Neural cell (in vitro differentiated cells): Measurements from ENCODE around the gene PCYT1A.

Experiments used
- EP300 ChIP-seq: fragments of 450-650 bp; conservative IDR thresholded peaks from 2 replicates; pipeline ENCODE4 v1.6.1; 2014; ENCODE audit warnings: antibody characterized with exemption, mild to moderate bottlenecking, moderate library complexity; ENCODE audit not compliant: poor library complexity, severe bottlenecking
- EZH2 ChIP-seq: fragments of 200-600, 300-800 bp; shearing (Covaris generic), sonication (generic); IDR thresholded peaks from 2 replicates; pipeline ENCODE4 v1.6.1; 2014; ENCODE audit warnings: antibody characterized with exemption, low read length, borderline replicate concordance, mild to moderate bottlenecking; ENCODE audit not compliant: insufficient read depth, poor library complexity, severe bottlenecking
- MXI1 ChIP-seq: fragments of 450-650 bp; conservative IDR thresholded peaks from 2 replicates; pipeline ENCODE4 v1.6.1; 2014; ENCODE audit warnings: antibody characterized with exemption, mild to moderate bottlenecking; ENCODE audit not compliant: poor library complexity, severe bottlenecking
- POLR2AphosphoS5 ChIP-seq: IDR thresholded peaks from 2 replicates; pipeline ENCODE4 v1.6.1; 2012
- SMC3 ChIP-seq: fragments of 450-650 bp; conservative IDR thresholded peaks from 2 replicates; pipeline ENCODE4 v1.6.1; 2014; ENCODE audit warnings: antibody characterized with exemption, mild to moderate bottlenecking, moderate library complexity; ENCODE audit not compliant: poor library complexity
- TAF1 ChIP-seq: IDR thresholded peaks from 2 replicates; pipeline ENCODE4 v1.6.1; 2012; ENCODE audit warnings: low read depth
- TF ChIP-seq, protein P1 (sequence below): fragments of 450-650 bp; IDR thresholded peaks from 2 replicates; pipeline ENCODE4 v1.5.1; 2014; ENCODE audit warnings: antibody characterized with exemption, mild to moderate bottlenecking, moderate library complexity; ENCODE audit not compliant: poor library complexity, severe bottlenecking
- TF ChIP-seq, protein P2 (sequence below): IDR thresholded peaks from 2 replicates; pipeline ENCODE4 v1.6.1; 2012; ENCODE audit warnings: borderline replicate concordance

DNA sequence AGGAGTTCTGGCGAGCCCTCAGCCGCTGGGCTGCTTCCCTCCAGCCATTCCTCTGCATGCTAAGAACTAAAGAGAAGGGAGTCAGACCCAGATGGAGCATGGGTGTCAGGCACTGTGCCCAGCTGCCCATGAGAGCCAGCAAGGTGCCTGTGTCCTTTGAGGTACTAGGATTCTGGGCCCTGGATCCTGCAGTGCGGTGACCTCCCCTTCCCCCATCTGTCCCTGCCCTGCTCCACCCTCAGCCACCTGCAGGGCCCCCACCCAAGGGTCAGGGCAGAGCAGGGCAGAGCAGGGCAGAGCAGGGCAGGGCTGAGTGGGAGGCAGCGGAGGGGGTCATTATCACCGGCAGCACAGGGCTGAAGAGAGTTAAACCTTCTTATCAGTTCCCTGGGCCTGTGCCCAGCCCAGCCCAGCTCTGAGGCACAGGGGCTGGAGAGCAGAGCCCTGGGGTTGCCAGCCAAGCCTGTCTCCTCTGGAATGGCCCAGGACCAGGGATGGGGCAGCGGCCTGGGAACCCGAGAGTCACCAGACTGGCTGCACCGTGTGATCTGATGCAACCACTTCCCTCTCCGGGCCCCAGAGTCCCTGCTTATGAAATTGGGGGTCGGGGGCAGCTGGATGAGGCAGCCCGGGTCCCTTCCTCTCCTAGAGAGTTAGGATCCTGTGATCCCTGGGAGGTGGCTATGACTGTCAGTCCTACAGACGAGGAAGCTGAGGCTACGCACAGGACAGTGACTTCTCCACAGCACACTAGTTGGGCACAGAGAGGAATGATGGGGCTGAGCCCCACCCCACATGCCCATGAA is 93.6 kb downstream of the PCYT1A start:
- TF ChIP-seq, protein P1, sequence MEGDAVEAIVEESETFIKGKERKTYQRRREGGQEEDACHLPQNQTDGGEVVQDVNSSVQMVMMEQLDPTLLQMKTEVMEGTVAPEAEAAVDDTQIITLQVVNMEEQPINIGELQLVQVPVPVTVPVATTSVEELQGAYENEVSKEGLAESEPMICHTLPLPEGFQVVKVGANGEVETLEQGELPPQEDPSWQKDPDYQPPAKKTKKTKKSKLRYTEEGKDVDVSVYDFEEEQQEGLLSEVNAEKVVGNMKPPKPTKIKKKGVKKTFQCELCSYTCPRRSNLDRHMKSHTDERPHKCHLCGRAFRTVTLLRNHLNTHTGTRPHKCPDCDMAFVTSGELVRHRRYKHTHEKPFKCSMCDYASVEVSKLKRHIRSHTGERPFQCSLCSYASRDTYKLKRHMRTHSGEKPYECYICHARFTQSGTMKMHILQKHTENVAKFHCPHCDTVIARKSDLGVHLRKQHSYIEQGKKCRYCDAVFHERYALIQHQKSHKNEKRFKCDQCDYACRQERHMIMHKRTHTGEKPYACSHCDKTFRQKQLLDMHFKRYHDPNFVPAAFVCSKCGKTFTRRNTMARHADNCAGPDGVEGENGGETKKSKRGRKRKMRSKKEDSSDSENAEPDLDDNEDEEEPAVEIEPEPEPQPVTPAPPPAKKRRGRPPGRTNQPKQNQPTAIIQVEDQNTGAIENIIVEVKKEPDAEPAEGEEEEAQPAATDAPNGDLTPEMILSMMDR = no peak
- TF ChIP-seq, protein P2, sequence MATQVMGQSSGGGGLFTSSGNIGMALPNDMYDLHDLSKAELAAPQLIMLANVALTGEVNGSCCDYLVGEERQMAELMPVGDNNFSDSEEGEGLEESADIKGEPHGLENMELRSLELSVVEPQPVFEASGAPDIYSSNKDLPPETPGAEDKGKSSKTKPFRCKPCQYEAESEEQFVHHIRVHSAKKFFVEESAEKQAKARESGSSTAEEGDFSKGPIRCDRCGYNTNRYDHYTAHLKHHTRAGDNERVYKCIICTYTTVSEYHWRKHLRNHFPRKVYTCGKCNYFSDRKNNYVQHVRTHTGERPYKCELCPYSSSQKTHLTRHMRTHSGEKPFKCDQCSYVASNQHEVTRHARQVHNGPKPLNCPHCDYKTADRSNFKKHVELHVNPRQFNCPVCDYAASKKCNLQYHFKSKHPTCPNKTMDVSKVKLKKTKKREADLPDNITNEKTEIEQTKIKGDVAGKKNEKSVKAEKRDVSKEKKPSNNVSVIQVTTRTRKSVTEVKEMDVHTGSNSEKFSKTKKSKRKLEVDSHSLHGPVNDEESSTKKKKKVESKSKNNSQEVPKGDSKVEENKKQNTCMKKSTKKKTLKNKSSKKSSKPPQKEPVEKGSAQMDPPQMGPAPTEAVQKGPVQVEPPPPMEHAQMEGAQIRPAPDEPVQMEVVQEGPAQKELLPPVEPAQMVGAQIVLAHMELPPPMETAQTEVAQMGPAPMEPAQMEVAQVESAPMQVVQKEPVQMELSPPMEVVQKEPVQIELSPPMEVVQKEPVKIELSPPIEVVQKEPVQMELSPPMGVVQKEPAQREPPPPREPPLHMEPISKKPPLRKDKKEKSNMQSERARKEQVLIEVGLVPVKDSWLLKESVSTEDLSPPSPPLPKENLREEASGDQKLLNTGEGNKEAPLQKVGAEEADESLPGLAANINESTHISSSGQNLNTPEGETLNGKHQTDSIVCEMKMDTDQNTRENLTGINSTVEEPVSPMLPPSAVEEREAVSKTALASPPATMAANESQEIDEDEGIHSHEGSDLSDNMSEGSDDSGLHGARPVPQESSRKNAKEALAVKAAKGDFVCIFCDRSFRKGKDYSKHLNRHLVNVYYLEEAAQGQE = no peak
- TF ChIP-seq EZH2 (no peak), TAF1 (no peak), SMC3 (no peak), POLR2AphosphoS5 (no peak), MXI1 (no peak), EP300 (no peak)
